NCI-H526 (cell line): Measurements from ENCODE around the gene TIRAP.
"Not testable (repeated sequence)": the region's sequence is repeated elsewhere in the genome, so short reads cannot be mapped to it uniquely, and the experiment has no call there.

Source experiments
- DNase-seq, 2 experiments: peaks; one replicate each; lab custom pipeline; 2025; lab: John Stamatoyannopoulos, UW

TIRAP gene

DNA sequence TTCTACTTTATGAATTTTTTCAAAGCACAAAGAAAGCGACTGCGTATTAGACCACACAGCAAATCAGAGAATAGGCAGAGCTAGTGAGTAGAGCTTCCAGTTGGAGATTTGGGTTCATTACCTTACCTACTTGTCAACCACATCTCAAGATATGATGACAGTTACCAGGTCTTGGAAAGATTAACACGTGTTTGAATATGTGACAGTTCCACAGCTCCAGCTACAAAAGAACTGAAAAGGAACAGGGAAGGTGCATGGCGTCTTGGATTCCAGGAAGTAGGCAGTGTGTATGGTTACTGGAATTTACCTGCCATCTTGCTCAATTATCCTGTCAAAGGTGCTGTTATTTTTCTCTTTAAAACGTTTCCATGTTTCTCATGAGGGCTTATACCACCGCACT, 5.3 kb downstream of the TIRAP start:
- no peak for DNase-seq

GRCh38 chr11:126290887-126291286, 8.0 kb downstream of the TIRAP start:
- no peak for DNase-seq

GRCh38 chr11:126293726-126294125, 10.8 kb downstream of the TIRAP start:
- no peak for DNase-seq

DNA sequence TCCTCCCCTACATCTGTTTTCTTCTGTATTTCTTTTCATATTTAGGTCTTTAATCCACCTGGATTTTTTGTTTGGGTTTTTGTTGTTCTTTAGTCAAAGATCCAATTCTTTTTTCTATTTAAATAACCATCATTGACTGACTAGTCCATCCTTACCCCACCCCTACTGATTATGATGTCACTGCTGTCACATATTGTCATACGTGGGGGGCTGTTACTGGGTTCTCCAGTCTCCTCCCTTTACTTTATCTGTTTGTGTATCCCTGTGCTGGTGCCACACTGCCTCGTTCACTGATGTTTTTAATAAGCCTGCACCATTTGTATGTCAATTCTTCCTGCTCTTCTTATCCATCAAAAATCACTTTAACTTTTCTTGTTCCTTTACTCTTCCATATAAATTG, 14.1 kb downstream of the TIRAP start:
- no peak for DNase-seq

- DNase-seq, result peak; percentile 98 to 99
Observed at GRCh38 chr11:126303623-126304456, 20.9 kb downstream of the TIRAP start, which contains the start of gene DCPS. Gene DCPS (plus strand): TSS chr11:126304060. CDS start chr11:126304081, 21 bp downstream.

DNA sequence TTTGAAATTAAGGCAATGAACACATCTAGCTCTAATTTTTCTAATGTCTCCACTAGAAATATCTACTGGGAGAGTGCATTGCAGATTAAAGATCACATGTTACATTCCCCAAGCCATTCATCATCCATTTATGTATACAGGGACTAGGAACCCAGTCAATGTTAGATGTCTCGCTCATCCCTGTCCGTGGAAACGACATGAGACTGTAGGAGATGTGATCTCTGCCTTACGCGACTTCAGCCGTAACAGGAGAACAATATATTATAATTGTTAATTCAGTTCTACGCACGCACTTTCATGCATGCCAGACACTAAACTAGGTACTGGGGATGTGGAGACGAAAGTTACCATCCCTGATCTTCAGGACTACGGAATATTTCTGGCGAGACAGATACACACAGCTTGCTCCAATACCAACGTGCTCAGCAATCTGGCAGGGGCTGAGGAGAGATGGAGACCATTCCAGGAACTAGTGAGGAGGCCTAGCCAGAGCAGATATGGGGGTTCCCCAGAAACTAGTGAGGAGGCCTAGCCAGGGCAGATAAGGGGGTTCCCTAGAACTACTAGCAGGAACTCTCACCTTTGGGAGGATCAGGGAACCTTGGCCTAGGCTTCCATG, 21.7 kb downstream of the TIRAP start:
- DNase-seq, result no peak

DNA sequence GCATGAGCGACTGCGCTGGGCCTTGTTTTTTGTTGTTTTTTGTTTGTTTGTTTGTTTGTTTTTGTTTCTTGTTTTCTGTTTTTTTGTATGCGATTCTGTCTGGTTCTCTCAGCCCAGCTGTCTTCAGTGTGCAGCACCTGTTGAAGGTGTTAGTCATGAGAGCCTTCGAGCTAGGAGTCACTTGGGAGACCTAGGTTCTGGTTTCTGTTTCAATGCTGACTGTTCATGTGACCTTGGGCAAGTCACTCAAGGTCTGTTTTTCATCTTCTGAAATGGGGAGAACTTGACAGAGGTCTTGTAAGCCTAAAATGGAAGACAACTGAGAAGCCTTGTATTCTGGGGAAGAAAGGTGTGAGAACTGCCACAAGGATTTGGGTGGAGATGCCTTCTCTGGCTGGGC, 22.8 kb downstream of the TIRAP start:
- no peak for DNase-seq

DNA sequence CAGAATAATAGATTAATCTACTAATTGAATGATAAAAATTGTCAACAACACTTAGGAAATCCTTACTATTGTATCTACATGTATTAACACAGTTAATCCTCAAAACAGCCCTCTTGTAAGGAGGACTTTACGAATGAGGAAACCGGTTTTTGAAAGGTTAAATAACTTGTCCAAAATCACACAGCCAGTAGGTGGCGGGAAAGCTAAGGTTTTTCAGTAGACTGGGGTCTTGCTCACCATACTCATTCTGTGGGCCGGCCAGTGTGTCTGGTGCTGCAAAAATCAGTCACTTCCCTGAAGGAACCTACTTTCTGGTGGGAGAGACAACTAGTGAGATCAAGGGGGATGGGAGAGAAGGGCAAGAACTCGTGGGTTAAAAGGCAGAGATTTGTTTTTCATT, 24.8 kb downstream of the TIRAP start:
- DNase-seq, result peak; percentile 67 to 84

GRCh38 chr11:126308271-126308671, 25.4 kb downstream of the TIRAP start:
- DNase-seq, result peak; percentile 89 to 95

DNA sequence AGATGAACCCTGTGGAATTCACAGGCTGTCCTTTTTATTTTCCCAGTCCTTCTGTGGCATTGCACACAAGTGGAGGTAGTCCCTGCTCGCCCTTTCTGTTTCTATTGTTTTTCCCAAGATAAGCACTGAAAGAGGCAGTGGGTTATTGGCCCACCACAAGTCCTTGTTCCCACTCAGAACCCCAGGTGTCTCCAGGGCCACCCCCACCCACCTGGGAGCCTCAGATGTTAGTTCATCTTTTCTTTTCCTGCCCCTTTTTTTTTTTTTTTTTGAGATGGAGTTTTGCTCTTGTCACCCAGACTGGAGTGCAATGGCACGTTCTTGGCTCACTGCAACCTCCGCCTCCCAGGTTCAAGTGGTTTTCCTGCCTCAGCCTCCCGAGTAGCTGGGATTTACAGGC, 25.9 kb downstream of the TIRAP start:
- not testable (repeated sequence) for DNase-seq

GRCh38 chr11:126310200-126310991, 27.5 kb downstream of the TIRAP start:
- DNase-seq, result peak; percentile 83 to 94

GRCh38 chr11:126310992-126311310, 28.1 kb downstream of the TIRAP start:
- no peak for DNase-seq

- no peak for DNase-seq
Observed at GRCh38 chr11:126311401-126312291, 28.8 kb downstream of the TIRAP start.

- peak; percentile 62 to 67 for DNase-seq
Observed at GRCh38 chr11:126312961-126313360, 30.1 kb downstream of the TIRAP start.

DNA sequence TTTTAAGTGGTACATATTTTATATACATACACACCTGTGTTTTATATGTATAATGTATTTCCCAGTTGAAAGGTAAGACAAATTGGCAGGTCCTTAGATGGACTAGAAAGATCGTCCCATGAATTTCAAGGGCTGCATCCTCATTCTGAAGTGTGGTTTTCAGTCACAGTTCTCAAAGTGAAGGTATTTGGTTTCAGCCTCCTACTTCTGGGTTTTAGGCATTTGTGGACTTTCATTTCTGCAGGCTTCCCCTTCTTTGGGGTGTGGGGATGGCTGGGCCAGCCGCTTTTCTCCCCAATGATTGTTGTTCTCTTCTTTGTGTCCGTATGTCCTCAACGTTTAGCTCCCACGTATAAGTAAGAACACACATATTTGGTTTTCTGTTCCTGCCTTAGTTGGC, 30.9 kb downstream of the TIRAP start:
- DNase-seq, result no peak

GRCh38 chr11:126317432-126317755, 34.5 kb downstream of the TIRAP start:
- no peak for DNase-seq

GRCh38 chr11:126317756-126318573, 35.1 kb downstream of the TIRAP start:
- peak; percentile 17 to 40 for DNase-seq

GRCh38 chr11:126318574-126319373, 35.9 kb downstream of the TIRAP start:
- DNase-seq, result peak; percentile 31 to 44

DNA sequence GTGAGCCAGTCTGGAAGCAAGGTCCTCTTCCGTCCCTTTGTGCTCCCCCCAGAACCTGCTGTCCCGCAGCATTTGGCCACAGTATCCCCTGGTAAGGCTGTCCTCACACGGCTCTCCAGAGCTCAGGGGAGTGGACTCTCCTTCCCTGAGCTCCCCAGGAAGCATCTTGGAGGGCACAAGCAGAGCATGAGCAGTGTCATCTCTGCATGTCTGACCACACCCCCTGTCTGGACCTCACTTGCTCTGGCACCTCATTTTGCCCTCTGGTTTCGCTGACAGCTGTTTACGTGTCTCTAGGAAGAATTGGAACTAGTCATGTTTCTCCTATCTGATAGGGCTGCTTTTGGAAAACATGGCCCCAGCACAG, 36.5 kb downstream of the TIRAP start:
- DNase-seq, result no peak

DNA sequence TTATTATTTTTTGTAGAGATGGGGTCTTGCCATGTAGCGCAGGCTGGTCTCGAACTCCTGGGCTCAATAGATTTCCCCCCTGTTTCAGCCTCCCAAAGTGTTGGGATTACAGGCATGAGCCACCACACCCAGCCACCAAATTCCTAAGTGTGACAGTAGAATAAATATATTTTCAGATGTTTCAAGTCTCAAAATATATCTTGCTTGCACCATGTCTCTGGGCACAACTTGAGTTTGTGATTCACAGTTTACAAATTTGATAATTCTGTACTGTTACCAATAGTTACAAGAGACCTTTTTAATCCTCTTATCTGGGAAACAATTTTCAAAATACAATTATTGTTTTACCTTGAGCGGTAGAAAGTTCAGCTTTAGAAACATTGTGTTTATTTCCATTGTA, 40.1 kb downstream of the TIRAP start:
- no peak for DNase-seq
